Activated gamma-delta T cell (primary cell): ENCODE data around the gene VWF.

Experiments
- DNase-seq: peaks from one replicate; lab custom pipeline; 2025; lab: John Stamatoyannopoulos, UW

Gene VWF

GRCh38 chr12:5947006-5947405 is 177.5 kb downstream of the VWF start:
- DNase-seq: no peak

DNA sequence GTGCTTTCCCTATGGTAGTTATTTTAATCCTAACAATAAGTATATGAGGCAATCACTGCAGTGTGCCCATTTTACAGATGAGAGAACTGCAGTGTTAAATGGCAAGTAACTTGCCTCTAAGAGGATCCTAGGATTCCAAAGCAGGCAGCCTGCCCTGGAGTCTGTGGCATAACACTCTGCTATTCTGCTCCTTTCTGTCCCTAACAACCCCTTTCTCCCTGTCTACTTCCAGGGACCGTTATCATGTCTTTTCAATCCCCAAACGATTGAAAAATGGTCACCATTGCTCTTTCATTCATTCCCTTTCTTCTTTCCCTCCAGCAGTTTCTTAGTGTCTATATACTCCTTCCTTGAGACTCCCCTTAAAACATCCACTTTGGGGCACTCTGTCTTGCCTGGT is 178.1 kb downstream of the VWF start:
- DNase-seq: no peak

DNA sequence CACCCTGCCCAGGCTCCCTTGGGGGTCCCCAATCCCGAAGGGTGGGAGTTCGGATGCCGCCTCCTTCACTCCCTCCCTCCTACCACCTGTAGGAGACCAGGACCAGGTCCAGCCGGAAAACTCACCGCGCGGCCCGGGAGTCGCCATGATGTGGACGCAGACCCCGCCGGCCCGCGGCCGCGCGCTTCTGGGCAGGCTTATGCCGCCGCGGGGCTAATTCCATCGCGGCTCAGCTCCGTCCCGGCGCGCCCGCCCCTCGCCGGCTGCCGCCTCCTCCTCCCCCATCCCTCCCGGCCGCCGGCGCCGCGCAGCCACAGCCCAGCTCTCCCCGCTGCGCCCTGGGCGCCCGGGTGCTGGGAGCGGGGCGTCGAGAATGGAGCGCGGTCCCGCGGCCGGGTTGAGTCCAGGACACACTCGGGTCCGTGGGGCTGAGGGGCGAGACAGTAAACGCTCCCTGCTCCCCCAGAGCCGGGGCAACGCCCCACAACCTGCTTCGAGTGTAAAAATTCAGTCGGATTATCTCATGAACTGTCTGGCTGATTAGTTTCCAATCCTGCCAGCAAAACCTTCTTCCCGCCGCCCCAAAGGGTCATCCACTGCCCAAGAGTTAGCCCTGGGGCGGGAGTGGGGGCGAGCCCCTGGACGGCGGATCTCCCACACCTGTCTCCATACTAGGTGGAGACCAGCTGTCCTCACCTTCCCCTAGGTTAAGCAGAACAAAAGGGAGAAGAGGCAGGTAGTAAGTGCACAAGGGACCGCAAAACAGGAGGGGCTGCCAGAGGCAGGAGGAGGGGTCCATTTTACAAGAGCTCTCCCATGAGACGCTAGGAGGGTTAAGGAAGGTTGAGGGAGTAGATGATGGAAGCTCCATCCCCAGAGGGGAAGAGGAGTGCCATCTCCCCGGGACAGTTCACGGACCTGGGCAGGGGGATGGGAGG is 179.1 kb downstream of the VWF start, which contains the start of gene ANO2:
Gene ANO2, minus strand, starts transcription at position 189 of the 938 bp plus-strand sequence. Its CDS starts 42 bp downstream, at position 147.
- no peak for DNase-seq

DNA sequence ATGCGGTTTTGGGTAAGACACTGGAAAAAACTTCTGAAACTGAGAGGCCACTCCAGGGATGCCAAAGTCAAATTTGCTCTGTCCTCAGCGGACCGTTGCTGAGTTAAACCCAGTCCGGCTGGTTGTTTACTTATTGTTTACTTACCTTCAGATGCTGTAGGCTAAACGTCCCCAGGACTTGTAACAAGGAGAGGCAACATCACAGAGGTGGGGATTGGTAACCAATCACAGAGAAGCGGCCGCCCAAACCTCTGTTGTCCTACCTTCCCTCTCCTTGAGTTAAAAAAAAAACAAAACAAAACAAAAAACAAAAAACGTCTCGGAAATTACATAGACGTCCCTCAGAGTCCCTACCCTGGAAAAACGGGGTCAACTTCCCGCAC is 179.8 kb downstream of the VWF start:
- DNase-seq: no peak

DNA sequence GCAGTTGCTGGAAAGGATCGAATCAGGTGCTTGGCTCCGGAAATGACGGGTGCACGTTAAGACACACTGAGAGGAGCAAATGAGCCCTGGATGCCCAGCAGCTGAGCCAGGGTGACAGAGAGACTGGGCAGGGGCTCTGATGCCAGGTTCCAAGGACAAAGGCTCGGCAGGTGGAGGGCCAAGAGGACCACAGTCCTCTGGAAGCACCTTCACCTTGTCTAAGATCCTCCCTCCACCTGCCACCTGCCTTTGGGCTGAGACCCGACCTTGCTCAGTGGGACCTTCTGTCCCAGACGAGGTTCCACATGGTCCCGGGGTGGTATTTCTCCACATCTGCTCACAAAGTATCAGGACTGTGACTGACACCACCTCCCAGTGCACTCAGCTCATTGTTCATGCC is 180.4 kb downstream of the VWF start:
- DNase-seq: no peak

DNA sequence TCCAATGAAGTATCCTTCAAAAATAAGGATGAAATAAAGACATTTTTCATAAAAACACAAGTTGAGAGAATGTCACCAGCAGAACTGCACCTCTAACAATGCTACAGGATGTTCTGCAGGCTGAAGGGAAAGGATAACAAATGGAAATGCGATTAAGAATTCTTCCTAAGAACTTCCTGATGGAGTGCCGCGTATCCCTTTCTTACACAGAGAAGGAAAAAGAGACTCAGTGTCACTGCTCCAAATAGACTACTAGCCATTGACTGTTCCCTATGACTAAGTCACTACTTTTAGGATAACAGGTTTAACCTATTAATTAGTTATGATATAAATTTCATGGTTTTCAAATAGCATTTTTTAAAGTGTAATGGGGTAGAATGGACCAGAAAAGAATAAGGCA is 182.6 kb downstream of the VWF start:
- DNase-seq: no peak

GRCh38 chr12:5927732-5928516 is 196.5 kb downstream of the VWF start:
- DNase-seq: no peak

- DNase-seq: no peak
These were observed 198.8 kb downstream of the VWF start for GRCh38 chr12:5925646-5926045.

GRCh38 chr12:5924342-5924741 is 200.1 kb downstream of the VWF start:
- no peak for DNase-seq

- no peak for DNase-seq
These were observed 200.7 kb downstream of the VWF start for GRCh38 chr12:5923751-5924150.

DNA sequence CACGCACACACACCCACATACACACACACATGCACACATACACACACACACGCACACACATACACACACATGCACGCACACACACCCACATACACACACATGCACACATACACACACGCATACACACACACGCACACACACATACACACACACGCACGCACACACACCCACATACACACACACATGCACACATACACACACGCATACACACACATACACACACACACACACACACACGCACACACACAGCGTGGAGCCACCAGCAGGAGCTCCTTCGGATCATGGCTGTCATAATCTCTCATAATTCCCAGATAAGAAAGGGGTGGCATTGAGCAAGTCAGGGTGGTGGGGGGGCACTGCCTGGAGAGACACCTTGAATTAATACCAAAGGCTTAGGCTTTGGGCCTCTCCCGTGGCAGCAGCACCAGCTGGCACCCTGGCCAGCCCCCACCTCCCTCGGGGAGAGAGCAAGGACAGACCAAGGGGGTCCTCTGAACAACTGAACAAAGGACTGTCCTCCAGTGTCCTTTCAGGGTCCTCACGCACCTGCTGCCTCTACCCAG is 201.3 kb downstream of the VWF start:
- DNase-seq: no peak

GRCh38 chr12:5921966-5922899 is 202.2 kb downstream of the VWF start:
- DNase-seq: no peak

- no peak for DNase-seq
These were observed 203.2 kb downstream of the VWF start for GRCh38 chr12:5921027-5921909.

- no peak for DNase-seq
These were observed 207.6 kb downstream of the VWF start for GRCh38 chr12:5916785-5917290.

DNA sequence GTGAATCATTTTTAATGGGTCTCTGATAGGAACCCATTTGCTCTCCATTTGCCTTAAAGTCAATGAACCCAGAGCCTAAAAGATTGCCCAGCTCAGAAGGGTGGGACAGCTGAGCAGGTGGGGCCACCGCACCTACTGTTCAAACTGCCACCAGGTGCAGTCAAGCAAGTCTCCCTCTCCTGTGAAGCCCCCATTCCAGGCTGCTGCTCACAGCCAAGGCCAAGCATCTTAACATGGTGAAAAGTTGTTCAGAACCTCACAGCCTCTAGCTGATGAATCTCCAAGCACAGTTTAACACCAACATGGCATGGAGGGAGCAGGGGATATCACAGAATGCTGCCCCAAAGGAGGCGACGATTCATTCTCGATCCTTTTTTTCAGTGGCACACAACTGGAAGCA is 209.0 kb downstream of the VWF start:
- DNase-seq: no peak

DNA sequence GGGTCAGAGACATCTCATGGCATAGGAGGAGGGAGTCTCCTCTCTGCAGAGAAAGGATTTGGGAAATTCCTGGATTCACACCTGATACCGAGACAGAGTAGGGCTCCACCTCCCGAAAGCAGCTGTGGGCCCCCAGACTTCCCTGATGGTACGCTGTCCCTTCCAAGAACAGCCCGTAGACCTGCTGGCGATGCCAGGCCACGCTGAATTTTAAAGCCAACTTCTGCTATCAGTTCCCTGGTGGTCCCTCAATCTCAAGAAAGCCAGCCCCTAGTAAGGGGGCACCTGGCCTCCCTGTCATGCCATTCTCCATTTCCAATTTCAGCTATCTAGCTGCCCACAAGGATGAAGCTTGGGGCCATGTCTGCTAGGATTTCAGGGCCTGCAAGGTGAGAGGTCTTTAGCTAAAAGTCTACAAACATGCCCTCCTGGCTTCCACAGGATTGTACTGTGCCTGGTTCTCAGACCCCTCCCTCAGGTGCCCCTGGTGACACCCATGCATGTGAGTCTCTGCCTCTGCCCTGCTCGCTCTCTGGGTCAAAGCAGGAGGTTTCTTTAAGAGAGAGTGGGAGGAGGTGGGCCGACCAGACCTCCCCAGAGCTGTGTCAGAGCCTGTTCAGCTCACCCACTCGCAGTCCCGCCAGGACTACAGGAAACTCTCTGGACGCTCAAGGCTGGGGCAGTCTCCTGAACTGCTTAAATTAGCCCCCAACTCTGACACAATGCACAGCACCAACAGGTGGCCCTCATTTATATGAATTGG is 209.9 kb downstream of the VWF start:
- DNase-seq: no peak

GRCh38 chr12:5913387-5913786 is 211.1 kb downstream of the VWF start:
- no peak for DNase-seq

DNA sequence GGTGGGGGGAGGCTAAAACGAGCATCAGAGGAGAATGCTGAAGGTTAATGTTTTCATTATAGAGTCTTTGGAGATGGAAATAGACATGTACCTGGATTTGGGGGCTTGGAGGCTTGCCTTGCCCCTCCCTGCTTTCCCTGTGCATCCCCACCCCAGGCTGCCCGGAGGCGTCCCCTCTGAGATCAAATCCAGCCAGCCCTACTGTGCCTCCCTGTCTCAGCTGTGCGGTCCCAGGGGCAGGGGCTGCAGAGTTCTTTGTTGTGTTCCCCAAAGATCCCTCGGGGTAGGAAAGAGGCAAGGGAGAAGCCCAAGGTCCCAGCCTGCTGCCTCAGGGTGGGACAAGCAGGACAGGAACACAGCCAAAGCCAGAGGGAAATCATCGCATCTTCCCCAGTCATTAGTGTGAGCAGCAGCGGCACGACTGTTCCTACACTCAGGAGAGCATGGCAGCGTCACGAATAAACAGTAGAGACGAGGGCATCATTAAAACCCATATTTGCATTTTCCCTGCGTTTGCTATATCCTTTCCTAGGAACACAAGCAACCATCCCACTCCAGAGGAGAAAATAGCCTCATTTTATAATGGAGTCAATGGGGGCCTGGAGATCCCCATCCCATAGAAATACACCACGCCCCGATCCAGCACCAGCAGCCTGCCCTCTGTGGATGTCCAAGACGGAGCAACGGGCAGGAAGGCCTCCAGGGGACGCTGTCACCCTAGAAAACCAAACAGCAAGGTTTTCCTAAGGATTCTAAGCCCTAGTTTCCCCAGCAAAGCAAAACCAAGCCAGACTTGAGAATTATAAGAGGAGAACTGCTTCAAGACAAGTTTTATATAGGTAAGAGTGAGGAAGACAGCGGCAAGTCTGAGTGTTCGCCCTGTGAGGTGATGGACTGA is 211.8 kb downstream of the VWF start:
- no peak for DNase-seq
